Measurements from ENCODE around the gene LRRC73.

GRCh38 chr6:43524483-43524961 lies 14.4 kb upstream of the LRRC73 start:
- TF ChIP-seq YY1 (IDR thresholded peaks at IDR 0.05; ENCODE audit: low read depth) = no peak
- no peak for TF ChIP-seq TAF1 (IDR thresholded peaks at IDR 0.05; ENCODE audit: low read depth)
